ENCODE data around the gene MPP1.
"Not testable (repeated sequence)": the region's sequence is repeated elsewhere in the genome, so short reads cannot be mapped to it uniquely, and the experiment has no call there.

The MPP1 gene

DNA sequence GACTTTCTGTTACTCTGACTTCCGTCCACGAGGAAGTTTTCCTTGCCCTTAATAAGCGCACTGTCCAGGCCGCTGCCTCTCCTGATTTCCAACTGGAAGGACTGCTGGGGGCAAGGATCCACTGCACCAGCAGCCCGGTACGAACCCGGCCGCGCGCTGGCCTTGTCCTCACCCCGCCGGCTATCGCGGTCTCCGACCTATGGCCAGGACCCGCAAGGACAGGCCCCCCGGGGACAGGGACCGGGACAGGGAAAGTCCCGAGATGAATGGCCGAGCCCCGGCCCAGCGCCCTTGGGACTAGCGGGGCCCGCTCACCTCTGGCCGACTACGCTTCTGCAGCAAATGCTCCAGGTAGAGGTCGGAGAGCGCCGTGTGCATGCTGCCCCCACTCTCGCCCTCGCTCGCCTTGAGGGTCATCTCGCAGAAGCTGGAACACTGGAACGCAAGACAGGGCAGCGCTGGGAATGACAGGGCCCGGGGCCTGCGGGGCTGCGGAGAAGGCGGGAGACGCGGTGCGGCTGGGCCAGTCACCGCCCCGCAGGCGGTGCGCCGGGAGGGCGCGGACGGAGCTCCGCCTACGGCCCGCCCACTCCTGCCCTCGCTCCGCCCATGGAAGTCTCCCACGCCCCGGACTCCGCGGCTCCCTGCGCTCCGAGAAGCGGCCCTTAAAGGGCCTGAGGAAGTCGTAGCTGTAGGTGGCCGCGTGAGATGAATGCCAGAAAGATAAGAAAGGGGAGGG is at the start of gene MPP1:
TSS of gene MPP1 (minus strand) at position 529 of the 739 bp plus-strand sequence. CDS start at position 417, 112 bp downstream.
- peak; percentile 8 for DNase-seq

DNA sequence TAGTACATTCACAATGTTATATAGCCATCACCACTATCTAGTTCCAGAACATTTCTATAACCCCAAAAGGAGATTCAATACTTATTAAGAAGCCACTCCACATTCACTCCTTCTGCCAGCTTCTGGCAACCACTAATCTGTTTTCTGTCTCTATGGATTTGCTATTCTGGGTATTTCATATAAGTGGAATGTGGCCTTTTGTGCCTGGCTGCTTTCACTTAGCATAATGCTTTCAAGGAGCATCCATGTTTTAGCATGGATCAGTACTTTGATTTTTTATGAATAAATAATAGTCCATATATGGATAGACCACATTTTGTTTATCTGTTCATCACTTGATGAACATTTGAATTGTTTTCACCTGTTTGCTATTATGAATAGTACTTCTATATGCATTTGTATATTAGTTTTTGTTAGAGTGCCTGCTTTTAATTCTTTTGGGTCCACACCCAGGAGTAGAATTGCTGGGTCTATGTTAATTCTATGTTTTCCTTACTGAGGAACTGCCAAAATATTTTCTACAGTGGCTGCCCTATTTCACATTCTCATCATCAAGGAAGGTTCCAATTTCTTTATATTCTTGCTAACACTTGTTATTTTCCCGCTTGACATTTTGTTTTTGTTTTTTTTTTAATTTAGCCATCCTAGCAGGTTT is 45.8 kb upstream of the MPP1 start:
- DNase-seq, result no peak

DNA sequence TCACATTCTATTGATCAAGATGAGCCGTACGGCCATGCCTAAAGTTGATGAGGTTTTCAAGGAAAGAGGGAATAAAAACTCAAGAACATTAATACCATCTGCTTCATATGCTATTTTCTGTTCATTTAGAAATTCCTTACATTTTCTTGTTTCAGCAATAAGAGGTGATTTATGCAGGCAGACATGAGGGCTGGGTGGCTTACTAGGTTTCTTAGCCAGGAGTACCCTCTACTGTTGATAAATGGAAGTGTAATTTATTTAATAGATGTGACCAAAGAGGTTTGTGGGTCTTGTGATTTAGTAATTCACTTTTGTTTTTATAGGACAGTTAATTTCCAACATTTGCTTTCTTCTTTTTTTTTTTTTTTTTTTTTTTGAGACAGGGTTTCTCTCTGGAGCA is 35.6 kb upstream of the MPP1 start:
- peak; percentile 6 for DNase-seq

DNA sequence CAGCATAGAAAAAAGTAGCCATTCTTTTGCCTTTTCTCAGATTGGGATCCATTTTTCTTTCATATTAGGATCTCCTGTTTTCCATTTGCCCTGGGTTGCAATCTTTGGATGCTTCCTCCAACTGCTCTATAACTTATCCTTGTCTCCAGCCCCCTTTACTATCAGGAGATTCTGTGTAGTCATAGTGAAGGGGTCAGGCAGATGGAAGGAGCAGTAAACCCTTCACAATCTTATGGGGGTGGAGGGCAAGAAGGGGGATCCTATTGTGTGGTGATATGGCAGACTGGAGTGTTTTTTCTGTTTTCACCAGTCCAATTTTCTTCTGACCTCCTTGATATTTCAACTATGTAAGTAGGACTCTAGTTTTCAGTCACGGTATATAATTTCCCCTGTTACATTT is 30.9 kb upstream of the MPP1 start:
- no peak for DNase-seq

DNA sequence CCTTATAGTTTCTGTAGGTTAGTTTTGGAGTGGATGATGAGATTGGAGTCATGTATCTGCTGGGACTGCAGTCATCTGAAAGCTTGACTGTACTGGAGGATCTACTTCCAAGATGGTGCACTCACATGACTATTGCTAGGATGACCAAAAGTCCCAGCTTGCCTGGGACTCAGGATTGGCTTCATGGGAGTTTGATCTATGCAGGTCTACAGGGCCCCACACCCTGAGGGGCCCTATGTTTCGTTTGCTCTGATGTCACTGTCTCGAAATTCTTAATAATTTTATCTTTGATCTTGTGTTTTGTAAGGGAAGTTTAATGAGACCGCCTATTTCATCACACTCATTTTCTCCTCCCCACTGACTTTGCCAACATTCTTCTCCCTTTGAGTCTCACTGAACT is 29.3 kb upstream of the MPP1 start, which contains the start of gene SMIM9:
TSS of gene SMIM9 (minus strand) at position 101 of the 400 bp plus-strand sequence. CDS start 3,806 bp downstream, outside the sequence.
- no peak for DNase-seq

DNA sequence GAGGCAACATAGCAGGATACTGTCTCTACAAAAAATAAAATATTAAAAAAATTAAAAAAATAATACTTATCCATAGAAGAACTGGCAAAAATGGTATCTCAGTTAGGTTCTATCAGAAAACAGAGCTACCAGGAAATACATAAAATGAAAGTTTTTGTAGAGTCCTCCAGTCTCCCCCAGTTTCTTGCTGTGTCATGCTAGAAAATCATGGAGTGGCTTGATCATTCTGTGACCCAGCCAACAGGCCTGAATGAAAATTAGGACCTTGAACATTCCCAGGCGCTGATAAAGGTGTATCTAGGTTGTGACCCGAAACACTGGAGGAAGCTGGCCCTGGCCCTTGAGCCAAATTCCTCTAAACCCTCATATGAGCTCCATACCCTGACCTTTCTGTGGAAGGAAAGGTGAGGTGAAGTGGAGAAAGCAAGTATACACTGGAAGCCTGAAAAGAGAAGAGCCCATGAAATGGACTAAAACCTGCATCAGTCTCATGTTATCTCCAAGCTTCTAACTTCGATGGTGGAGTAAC is 28.5 kb upstream of the MPP1 start:
- no peak for DNase-seq

DNA sequence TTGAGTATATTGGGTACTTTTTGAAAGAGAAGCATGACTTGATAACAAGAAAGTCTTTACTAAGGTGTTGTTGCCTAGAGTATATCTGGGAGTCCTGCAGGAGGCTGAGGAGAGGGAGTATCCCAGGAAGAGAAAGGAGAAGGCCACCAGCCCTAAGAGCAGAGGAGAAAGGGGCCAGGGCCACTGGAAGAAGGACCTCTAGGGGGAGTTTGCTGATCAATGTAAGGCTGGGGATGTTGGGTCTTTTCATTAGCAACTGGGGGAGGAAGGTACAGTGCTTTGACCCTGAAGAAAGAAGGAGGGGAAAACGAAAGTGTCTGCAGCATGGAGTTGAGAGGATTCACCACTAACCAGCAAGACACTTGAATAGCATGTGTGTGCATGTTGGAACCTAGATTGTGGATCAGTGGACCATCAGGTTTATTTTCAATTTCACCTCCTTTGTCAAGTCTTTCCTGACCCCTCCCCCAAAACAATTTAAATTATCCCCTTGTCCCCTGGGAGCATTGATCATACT is 24.7 kb upstream of the MPP1 start:
- DNase-seq, result no peak

DNA sequence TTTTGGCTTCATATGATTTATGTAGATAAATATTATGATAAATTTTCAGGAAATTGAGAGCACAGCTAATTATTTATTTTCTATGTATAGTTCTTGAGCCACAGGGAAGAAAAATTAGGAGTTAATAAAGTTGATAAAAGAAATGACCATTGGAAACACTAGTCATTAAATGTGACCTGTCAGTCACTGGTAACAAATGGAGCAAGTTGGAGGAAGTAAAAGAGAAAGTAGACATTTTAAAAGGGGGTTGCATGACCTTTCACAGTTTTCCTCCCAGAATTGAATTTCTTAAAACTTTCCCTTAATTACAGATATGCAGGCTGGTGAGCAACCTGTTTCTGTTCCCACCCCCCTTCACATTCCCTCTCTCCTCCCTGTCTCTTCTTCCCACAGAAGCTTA is 23.8 kb upstream of the MPP1 start:
- no peak for DNase-seq

DNA sequence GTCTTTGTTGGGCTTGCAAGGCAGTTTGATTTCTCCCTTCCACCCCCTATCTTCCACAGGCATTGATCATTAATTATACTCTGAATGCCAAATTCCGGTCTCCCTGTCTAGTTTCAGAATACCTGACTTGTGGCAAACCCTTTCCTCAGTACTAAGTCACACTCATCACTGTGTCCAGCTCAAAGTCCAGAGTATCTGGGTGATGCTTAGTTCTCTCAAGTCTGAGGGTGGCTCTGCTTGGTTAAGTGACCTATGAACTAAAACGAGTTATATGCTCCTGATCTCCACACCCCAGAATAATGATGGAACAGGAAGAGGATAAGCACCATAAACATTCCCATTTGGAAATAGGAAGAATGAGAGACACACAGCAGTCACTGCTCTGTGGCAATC is 22.7 kb upstream of the MPP1 start:
- DNase-seq, result no peak

DNA sequence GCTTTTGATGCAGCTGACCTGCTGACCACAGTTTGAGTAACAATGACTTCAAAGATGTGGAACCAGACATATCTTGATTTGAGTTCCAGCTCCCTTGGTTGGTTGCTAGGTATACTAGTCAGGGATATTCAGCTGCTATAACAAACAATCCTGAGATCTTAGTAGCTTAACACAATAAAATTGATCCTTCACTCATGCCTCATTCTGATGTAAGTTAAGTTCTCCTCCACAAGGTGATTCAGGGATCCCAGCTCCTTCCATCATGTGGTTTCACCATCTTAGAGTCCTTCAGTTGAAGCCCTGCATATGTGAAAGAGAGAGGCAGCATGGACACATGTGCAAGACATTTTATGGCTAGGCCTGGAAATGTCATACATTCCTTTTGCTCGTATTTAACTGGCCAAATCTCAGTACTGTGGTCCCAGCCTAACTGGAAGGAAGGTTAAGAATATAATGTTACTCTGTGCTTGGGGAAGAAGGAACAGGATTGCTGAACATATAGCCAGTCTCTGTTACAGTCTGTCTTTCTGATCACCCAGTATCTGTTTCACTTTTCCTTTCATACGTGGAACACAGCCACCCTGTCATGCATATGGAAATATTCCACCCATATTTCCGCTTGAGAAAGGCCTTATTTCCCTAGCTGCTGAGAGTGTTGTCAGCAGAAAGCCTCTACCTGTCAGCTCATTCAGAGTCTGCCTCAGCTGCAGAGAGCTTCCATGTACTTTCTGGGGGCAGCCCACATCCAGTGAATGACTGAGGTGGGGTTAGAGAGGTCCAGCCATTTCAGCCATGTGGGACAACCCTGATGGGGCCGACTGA is 22.1 kb upstream of the MPP1 start:
- no peak for DNase-seq

DNA sequence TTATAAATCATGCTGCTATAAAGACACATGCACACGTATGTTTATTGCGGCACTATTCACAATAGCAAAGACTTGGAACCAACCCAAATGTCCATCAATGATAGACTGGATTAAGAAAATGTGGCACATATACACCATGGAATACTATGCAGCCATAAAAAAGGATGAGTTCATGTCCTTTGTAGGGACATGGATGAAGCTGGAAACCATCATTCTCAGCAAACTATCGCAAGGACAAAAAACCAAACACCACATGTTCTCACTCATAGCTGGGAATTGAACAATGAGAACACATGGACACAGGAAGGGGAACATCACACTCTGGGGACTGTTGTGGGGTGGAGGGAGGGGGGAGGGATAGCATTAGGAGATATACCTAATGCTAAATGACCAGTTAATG is 20.3 kb upstream of the MPP1 start:
- not testable (repeated sequence) for DNase-seq

DNA sequence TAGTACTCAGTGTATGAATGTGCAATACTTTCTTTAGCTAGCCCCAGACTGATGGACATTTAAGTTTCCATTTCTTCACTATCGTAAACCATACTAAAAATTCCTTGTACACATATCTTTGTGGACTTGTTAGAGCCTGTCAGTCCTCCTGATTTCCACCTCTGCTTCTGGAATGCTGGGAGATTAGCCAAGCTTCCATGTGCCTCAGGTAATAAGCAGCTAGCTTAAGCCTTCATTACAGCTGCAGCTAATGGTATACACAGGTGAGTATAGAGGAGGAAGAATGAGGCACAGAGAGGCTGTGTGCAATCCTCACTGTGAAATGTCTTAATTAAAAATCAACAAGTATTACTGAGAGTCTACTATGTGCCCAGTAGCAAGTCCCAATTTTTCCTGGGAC is 19.4 kb upstream of the MPP1 start:
- no peak for DNase-seq

DNA sequence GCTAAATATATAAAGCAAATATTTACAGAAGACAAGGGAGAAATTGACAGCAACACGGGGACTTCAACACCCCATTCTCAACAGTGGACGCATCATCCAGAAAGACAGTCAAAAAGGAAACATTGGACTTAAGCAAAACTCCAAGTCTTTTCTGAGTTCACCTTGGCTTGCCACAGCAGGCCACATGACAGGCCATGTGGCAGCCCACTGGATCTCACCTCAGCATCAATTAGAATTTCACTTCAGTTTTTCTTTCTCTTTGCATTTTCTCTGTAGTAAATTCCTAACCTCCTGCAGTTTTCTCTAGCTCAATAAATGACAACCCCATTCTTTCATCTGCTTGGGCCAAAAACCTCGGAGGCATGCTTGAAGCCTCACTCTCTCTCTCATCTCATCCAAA is 16.7 kb upstream of the MPP1 start:
- no peak for DNase-seq

DNA sequence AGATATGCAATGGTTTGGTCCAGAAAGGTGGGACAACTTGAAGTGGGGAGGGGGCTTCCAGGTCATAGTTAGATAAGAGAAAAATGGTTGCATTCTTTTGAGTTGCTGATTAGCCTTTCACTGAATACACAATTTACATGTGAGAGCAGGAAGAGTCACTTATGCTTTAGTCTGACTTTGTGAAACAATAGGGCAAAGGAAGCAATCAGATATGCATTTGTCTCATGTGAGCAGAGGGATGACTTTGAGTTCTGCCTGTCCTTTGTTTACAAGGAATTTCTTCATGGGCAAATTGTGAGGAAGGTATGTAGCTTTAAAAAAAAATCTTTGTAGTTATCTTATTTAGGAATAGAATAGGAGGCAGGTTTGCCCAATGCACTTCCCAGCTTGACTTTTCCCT is 16.2 kb upstream of the MPP1 start:
- DNase-seq, result no peak

DNA sequence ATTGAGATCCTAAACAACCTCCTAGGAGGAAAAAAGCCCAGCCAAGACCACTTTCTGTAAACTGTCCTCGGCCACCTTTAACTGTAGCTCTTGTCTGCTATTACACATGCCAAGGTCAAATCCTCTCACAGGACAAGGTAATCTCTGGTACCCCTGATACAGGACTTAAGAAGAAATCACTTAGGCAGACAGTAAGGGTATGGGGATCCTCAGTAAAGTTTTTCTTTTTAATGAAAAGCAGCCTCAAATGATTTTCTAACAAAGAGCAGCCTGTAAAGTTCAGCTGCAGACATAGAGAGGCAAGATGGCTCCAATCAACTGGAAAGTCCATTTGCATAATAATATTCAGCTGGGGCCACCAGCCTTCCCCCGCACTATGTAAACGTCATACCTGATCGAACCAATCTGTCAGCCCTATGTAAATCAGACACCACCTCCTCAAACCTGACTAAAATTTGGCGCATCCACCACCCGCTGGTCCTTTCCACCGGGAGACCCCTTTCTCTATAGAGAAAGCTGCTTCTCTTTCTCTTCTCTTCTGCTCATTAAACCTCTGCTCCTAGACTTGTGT is 14.6 kb upstream of the MPP1 start:
- DNase-seq, result no peak

DNA sequence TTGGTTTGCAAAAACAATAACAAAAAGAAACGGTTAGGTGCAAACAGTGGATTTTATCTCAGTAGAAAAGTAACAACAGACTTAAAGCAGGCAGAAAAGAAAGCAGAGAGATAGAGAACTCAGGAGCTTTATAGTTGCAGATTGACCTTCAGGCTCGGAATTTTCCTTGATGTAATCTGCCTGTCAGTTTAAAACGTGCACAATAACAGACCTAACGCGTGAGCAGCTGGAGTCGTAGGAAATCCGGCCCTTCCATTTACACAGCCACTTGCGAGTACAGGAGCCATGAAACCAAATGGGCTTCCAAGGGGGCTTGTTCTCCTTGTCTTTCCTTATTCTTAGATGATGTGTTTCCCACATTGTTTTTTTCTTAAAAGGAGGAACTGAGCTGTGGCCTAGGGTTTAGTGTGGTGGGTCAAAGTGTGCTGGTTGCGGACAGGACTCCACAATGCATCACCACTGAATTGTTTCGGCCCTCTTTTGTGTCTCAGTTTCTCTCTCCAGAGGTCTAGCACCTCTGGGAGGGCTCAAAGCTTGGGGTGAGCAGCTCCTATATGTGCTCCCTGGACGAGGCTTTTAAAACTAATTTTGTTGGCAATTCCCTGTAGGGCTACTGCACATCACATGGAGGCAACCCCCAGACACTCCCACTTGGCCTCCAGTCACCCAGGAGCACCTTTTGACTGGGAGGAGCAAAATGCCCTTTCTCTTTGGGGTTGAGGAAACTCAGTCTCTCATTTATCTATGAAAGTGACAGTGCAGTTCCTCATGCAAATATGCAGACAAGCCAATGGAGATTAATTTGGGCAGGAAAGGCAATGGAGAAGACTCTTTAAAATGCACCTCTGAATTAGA is 13.9 kb upstream of the MPP1 start:
- no peak for DNase-seq

DNA sequence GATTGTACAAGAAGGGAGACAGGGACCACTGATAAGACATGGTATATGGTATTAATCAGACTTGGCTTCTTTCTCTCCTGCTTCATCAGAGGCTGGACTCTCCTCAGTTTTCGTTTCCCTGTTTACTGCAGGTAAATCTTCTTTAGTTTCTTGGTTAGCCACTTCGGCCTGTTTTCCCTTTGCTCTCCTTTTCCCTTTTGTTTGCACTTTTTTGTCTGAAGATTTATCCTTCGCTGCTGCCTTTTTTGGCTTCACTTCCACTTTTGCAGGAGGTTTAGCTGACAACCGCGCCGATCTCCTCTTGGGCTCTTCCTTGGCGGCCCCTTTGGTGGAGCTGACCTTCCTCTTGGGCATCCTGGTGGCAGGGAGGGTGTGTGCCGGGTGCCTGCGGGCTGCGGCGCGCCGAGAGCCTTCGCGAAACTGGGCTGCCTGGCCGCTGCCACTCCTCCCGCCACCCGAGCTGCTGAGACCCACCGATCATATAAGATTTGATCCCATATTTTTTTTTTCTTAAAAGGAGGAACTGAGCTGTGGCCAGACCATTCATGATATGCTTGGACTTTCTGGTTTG is 11.8 kb upstream of the MPP1 start:
- DNase-seq, result not testable (repeated sequence)

DNA sequence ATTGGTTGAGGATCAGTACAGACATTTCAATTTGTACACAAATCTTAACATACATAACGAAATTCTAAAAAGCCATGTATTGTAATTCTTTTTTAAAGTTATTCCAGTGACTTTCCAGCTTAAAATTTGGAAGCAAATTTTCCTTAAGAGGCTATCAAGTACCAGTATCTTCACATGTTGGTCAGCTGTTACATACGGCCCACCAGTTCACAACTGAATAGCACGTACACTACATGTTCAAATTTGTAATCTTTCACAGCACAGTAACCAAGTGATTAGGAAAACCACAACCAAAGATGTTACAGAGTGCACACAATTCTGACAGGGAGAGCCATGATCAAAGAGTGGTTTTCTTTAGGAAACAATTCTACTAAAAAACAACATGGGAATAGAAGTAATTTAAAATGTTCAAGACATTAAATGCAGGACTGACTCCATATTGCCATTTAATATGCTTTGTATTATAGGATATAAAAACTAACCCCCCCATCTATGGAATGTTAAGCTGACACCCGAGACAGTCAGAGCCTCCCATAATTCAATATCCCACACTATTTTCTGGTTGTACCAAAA is 11.1 kb upstream of the MPP1 start:
- DNase-seq, result not testable (repeated sequence)

DNA sequence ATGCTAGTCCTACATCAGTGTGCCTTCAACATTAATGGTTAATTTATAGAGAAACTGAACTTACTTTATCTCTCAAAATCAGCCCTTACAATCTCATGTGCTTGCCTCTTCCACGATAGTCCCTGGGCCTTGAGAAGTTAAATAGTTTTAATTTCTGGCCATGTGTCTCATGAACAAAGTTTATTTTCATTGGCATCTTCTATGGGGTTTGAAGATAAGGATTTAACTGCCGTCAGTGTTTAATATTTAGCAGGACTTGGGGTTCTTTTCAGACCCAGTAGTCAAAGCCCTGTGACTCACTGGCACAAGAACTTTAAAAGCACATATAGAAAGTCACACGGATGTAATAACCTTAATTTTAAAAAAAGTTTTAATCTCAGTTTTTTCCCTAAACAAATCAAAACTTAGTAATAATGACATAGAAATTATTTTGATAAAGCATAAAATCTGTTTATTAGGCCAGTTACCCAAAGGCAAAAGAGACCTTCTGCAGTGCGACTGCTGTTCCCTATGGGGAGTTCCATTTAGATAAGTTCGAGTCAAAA is 10.1 kb upstream of the MPP1 start:
- DNase-seq, result no peak

DNA sequence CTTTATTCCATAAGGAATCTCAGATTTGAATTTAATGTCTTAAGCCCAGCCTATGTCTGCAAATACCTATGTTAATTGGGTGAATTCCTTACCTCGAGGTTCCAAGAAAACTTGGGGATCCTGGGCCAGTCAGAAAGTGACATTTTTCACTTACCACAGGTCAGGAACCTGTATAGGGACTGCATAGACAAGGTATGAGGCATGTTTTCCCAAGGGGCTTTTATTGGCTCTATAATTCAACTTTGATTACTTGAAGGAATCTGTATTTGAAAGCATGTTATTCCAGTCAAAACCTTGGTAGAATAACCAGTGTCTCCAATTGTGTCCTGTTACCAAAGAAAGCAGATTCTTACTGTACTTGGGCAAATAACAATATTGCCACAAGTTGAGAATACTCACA is 8.5 kb upstream of the MPP1 start:
- no peak for DNase-seq
